Tibial nerve (tissue), 4 donors: ENCODE measurements around the gene NRG2. TPM values are rescaled to one million over a fixed set of nuclear protein-coding genes. Genes with fewer than 3 reads are reported as not detected.

ENCODE experiments used
- DNase-seq, 2 donors: peaks; one replicate each; pipeline ENCODE4 v3.0.0-alpha.2; 2019; ENCODE audit warnings: low spot score in 2 of 2
- H3K27ac ChIP-seq, 4 donors: fragments of 200-600 bp; sonication (generic) in 3 of 4; one replicate each; pipeline ENCODE4 v1.5.1; 2017 to 2019; ENCODE audit warnings: mild to moderate bottlenecking in 1 of 4
- H3K27me3 ChIP-seq, 2 donors: fragments of 200-600 bp; sonication (generic) in 1 of 2; one replicate each; pipeline versions ENCODE4 v1.5.1 to v1.6.0; 2017 to 2019
- H3K36me3 ChIP-seq, 3 donors: fragments of 200-600 bp; sonication (generic); one replicate each; pipeline ENCODE4 v1.5.1; 2018 to 2019
- H3K4me1 ChIP-seq, 4 donors: fragments of 200-600 bp; sonication (generic) in 3 of 4; one replicate each; pipeline ENCODE4 v1.5.1; 2017 to 2019
- H3K4me3 ChIP-seq, 4 donors: fragments of 200-600 bp; sonication (generic) in 3 of 4; one replicate each; pipeline ENCODE4 v1.5.1; 2017 to 2019; ENCODE audit warnings: mild to moderate bottlenecking in 1 of 4, moderate library complexity in 1 of 4
- H3K9me3 ChIP-seq, 4 donors: fragments of 200-600 bp; sonication (generic) in 3 of 4; one replicate each; pipeline ENCODE4 v1.5.1; 2017 to 2019
- EP300 ChIP-seq, 2 donors: sonication (generic); formaldehyde crosslinking; IDR thresholded peaks; one replicate each; pipeline ENCODE4 v1.6.1; 2017; ENCODE audit warnings: antibody characterized with exemption in 2 of 2, mild to moderate bottlenecking in 1 of 2
- POLR2A ChIP-seq, 2 donors: fragments of 450-650 bp; IDR thresholded peaks; one replicate each; pipeline ENCODE4 v1.6.1; 2017; ENCODE audit warnings: antibody characterized with exemption in 2 of 2, mild to moderate bottlenecking in 2 of 2, moderate library complexity in 2 of 2
- WGBS, 2 donors: methylation state at CpG; one replicate each; pipeline ENCODE4 v1.1.5; 2018; 5-methylcytosine and 5-hydroxymethylcytosine counted together
- total RNA-seq, 4 donors: library from RNA; depleted of rRNA; stranded (reverse); fragments of >200 nt; gene quantifications; one replicate each; pipeline ENCODE4 v1.1.0, GENCODE V29; 2016
- TF ChIP-seq, protein P1 (sequence below), 5 experiments: fragments of 200-600 bp in 3 of 5; fragments of 450-650 bp in 2 of 5; sonication (generic) in 3 of 5; IDR thresholded peaks; one replicate each; pipeline ENCODE4 v1.5.1; 2016 to 2019; ENCODE audit warnings: antibody characterized with exemption in 5 of 5, mild to moderate bottlenecking in 3 of 5, moderate library complexity in 2 of 5

NRG2 gene
- total RNA-seq, 4 donors from 2014 or later = 2.0 to 5.1 (median 3.4) TPM

DNA sequence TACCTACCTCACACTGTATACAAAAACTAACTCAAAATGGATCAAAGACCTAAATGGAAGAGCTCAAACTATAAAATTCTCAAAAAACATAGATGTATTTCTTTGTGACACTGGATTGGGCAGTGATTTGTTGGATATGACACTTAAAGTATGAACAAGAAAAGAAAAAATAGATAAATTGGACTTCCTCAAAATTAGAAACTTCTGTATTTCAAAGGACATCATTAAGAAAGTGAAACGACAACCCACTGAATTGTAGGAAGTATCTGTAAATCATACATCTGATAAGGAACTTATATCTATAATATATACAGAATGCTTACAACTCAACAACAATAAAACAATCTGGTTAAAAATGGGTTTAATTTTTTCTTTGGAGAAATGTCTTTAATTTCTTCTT lies 96.7 kb downstream of the NRG2 start:
- TF ChIP-seq EP300 (IDR thresholded peaks at IDR 0.05) = no peak
- TF ChIP-seq, protein P1, sequence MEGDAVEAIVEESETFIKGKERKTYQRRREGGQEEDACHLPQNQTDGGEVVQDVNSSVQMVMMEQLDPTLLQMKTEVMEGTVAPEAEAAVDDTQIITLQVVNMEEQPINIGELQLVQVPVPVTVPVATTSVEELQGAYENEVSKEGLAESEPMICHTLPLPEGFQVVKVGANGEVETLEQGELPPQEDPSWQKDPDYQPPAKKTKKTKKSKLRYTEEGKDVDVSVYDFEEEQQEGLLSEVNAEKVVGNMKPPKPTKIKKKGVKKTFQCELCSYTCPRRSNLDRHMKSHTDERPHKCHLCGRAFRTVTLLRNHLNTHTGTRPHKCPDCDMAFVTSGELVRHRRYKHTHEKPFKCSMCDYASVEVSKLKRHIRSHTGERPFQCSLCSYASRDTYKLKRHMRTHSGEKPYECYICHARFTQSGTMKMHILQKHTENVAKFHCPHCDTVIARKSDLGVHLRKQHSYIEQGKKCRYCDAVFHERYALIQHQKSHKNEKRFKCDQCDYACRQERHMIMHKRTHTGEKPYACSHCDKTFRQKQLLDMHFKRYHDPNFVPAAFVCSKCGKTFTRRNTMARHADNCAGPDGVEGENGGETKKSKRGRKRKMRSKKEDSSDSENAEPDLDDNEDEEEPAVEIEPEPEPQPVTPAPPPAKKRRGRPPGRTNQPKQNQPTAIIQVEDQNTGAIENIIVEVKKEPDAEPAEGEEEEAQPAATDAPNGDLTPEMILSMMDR (IDR thresholded peaks at IDR 0.05) = no peak
- no peak for TF ChIP-seq POLR2A (IDR thresholded peaks at IDR 0.05)
- 49 to 77% methylated on average over 1 of the region's 1 CpG for WGBS, 2 donors
- H3K27ac ChIP-seq = no peak overlapping the region
- no peaks in the 10 kb centered on the region for H3K36me3 ChIP-seq
- H3K4me1 ChIP-seq = no peaks in the 10 kb centered on the region
- H3K27me3 ChIP-seq = no peaks in the 10 kb centered on the region
- peaks cover 0 to 27% (median 3%) of the 10 kb centered on the region in 4 donors for H3K9me3 ChIP-seq
- no peak overlapping the region for H3K4me3 ChIP-seq
- DNase-seq = no peak

DNA sequence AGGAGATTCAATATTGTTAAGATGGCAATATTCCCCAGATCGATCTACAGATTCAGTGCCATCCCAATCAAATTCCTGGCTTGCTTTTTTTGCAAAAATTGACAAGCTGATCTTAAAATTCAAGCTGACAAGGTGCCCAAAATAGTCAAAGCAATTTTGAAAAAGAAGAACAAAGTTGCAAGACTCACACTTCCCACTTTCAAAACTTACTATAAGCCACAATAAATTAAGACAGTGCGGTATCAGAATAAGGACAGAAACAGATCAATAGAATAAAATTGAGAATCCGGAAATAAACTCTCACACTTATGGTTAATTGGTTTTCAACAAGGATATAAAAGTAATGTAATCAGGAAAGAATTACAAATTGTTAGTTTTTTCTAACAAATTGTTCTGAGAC lies 97.1 kb downstream of the NRG2 start:
- no peak overlapping the region for H3K4me3 ChIP-seq
- H3K27me3 ChIP-seq = no peaks in the 10 kb centered on the region
- peaks cover 0 to 29% (median 3%) of the 10 kb centered on the region in 4 donors for H3K9me3 ChIP-seq
- H3K27ac ChIP-seq = no peak overlapping the region
- no peak for DNase-seq
- TF ChIP-seq, protein P1 (IDR thresholded peaks at IDR 0.05) = no peak
- TF ChIP-seq EP300 (IDR thresholded peaks at IDR 0.05) (no peak), POLR2A (IDR thresholded peaks at IDR 0.05) (no peak)
- no peaks in the 10 kb centered on the region for H3K36me3 ChIP-seq
- 90 to 92% methylated on average over 3 of the region's 3 CpGs for WGBS, 2 donors
- no peaks in the 10 kb centered on the region for H3K4me1 ChIP-seq

DNA sequence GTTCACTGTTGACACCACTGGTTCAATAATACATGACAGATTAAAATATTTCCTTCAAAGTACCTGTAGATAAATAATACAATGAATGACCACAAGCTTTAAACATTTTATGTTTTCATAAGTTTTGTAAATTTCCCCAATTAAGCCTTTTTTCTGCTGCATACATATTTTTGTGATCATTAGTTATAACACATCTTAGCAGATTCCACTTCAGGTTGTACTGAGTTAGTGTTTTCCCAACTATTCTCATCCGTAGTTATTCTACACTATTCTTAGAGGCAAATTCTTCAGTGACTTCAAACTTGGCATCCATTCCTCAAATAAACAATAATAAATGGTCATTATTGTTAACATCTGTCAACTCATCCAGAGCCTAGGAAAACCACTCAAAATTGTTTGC lies 100.9 kb downstream of the NRG2 start:
- H3K27me3 ChIP-seq = no peaks in the 10 kb centered on the region
- DNase-seq = no peak
- no peaks in the 10 kb centered on the region for H3K36me3 ChIP-seq
- 15 to 34% methylated on average over 1 of the region's 1 CpG for WGBS, 2 donors
- no peak overlapping the region for H3K27ac ChIP-seq
- H3K9me3 ChIP-seq = peaks cover 0 to 49% (median 5%) of the 10 kb centered on the region in 4 donors
- H3K4me1 ChIP-seq = no peaks in the 10 kb centered on the region
- no peak for TF ChIP-seq EP300 (IDR thresholded peaks at IDR 0.05)
- TF ChIP-seq, protein P1 (IDR thresholded peaks at IDR 0.05) = no peak
- no peak for TF ChIP-seq POLR2A (IDR thresholded peaks at IDR 0.05)
- H3K4me3 ChIP-seq = no peak overlapping the region

- DNase-seq = no peak
- TF ChIP-seq, protein P1 (IDR thresholded peaks at IDR 0.05) = no peak
- TF ChIP-seq POLR2A (IDR thresholded peaks at IDR 0.05) = no peak
- TF ChIP-seq EP300 (IDR thresholded peaks at IDR 0.05) = no peak
- Histone ChIP-seq H3K27me3 (no peaks in the 10 kb centered on the region), H3K4me3 (no peak overlapping the region), H3K9me3 (no peaks in the 10 kb centered on the region), H3K4me1 (no peaks in the 10 kb centered on the region), H3K27ac (no peak overlapping the region), H3K36me3 (no peaks in the 10 kb centered on the region)
- WGBS, 2 donors = 82 to 91% methylated on average over 2 of the region's 2 CpGs
Observed at GRCh38 chr5:139930406-139930805, 112.7 kb downstream of the NRG2 start.

GRCh38 chr5:139926797-139927503 lies 116.1 kb downstream of the NRG2 start:
- Histone ChIP-seq H3K27me3 (no peaks in the 10 kb centered on the region), H3K36me3 (no peaks in the 10 kb centered on the region), H3K4me1 (no peaks in the 10 kb centered on the region), H3K4me3 (no peak overlapping the region), H3K27ac (no peak overlapping the region), H3K9me3 (no peaks in the 10 kb centered on the region)
- no peak for DNase-seq
- 90 to 91% methylated on average over 3 of the region's 3 CpGs for WGBS, 2 donors
- TF ChIP-seq EP300 (IDR thresholded peaks at IDR 0.05) = no peak
- TF ChIP-seq POLR2A (IDR thresholded peaks at IDR 0.05) = no peak
- TF ChIP-seq, protein P1 (IDR thresholded peaks at IDR 0.05) = no peak
